ENCODE measurements around the gene FNDC3B.

DNA sequence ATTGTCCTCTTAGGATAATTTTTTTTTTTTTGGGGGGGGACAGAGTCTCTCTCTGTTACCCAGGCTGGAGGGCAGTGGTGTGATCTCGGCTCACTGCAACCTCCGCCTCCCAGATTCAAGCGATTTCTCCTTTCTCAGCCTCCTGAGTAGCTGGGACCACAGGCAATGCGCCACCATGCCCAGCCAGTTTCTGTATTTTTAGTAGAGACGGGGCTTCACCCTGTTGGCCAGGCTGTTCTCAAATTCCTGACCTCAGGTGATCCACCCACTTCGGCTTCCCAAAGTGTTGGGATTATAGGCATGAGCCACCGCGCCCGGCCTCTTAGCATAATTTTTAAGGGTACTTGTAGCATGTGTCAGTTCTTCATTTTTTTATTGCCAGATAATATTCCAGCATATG, 122.6 kb downstream of the FNDC3B start:
- TF ChIP-seq FOXP2 (optimal IDR thresholded peaks at IDR 0.05; ENCODE audit: borderline replicate concordance, extremely low read depth, extremely low read length, insufficient read depth) = no peak
- TF ChIP-seq POLR2AphosphoS5 (IDR thresholded peaks at IDR 0.05; ENCODE audit: low read depth, low read length) = no peak

Measured in PFSK-1 (cell line).